ENCODE measurements around the gene GPATCH8.
A peak's percentile ranks its signal among the peaks of the same experiment; 100 is the strongest.

Gene GPATCH8

GRCh38 chr17:44424828-44425461 lies 78.3 kb downstream of the GPATCH8 start:
- DNase-seq (ENCODE audit: low read depth): no peak
- no peak overlapping the region for H3K4me3 ChIP-seq (ENCODE audit: low read length)
- no peak for TF ChIP-seq CTCF (conservative IDR thresholded peaks at IDR 0.05; ENCODE audit: low read length)

GRCh38 chr17:44417553-44417952 lies 85.7 kb downstream of the GPATCH8 start:
- peak; percentile 78 for DNase-seq (ENCODE audit: low read depth)
- TF ChIP-seq CTCF (conservative IDR thresholded peaks at IDR 0.05; ENCODE audit: low read length): no peak
- no peak overlapping the region for H3K4me3 ChIP-seq (ENCODE audit: low read length)

GRCh38 chr17:44416558-44417289 lies 86.5 kb downstream of the GPATCH8 start:
- H3K4me3 ChIP-seq (ENCODE audit: low read length): no peak overlapping the region
- TF ChIP-seq CTCF (conservative IDR thresholded peaks at IDR 0.05; ENCODE audit: low read length): no peak
- no peak for DNase-seq (ENCODE audit: low read depth)

- DNase-seq (ENCODE audit: low read depth): peak; percentile 15
- no peak for TF ChIP-seq CTCF (conservative IDR thresholded peaks at IDR 0.05; ENCODE audit: low read length)
- no peak overlapping the region for H3K4me3 ChIP-seq (ENCODE audit: low read length)
These were observed 88.6 kb downstream of the GPATCH8 start for GRCh38 chr17:44414394-44415155.

GRCh38 chr17:44409309-44410028 lies 93.7 kb downstream of the GPATCH8 start:
- no peak for DNase-seq (ENCODE audit: low read depth)
- no peak overlapping the region for H3K4me3 ChIP-seq (ENCODE audit: low read length)
- TF ChIP-seq CTCF (conservative IDR thresholded peaks at IDR 0.05; ENCODE audit: low read length): no peak; the same call in 1 of the 2 replicates

GRCh38 chr17:44408786-44409185 lies 94.4 kb downstream of the GPATCH8 start:
- no peak for TF ChIP-seq CTCF (conservative IDR thresholded peaks at IDR 0.05; ENCODE audit: low read length)
- H3K4me3 ChIP-seq (ENCODE audit: low read length): no peak overlapping the region
- no peak for DNase-seq (ENCODE audit: low read depth)
